ENCODE measurements around the gene PYY. TPM values are rescaled to one million over a fixed set of nuclear protein-coding genes. Genes with fewer than 3 reads are reported as not detected.

The PYY gene
- total and polyA plus RNA-seq, 3 experiments from 2014 or later, result not detected

- no peaks in the 10 kb centered on the region for H3K9me3 ChIP-seq (ENCODE audit: low read length)
- peaks cover 14% of the 10 kb centered on the region for H3K27me3 ChIP-seq (ENCODE audit: insufficient read depth, low read length, poor library complexity, severe bottlenecking)
- peak; percentile 22 to 77 (median 46) for DNase-seq
- H3K4me1 ChIP-seq (ENCODE audit: insufficient read depth, low read length), result peaks cover 21% of the 10 kb centered on the region
- H3K27ac Mint-ChIP-seq, result peak within 1 kb of the TSS; percentile 8 to 97 (median 86)
- H3K36me3 ChIP-seq (ENCODE audit: insufficient read depth, low read length), result no peaks in the 10 kb centered on the region
- peaks cover 16 to 27% (median 17%) of the 10 kb centered on the region in 3 donors for H3K4me1 Mint-ChIP-seq
- peaks cover 35 to 36% of the 10 kb centered on the region in 2 donors for H3K27me3 Mint-ChIP-seq
- H3K9me3 Mint-ChIP-seq, result no peaks in the 10 kb centered on the region
- no peaks in the 10 kb centered on the region for H3K36me3 Mint-ChIP-seq
- CTCF ChIA-PET, result interaction anchor here (1.3 to 3.0 kb wide), 5 partner anchors 11 to 134 kb away, joined by 3 to 11 read pairs (median 7); no protein-coding TSS in a partner anchor
- peak within 1 kb of the TSS; percentile 82 to 93 (median 89) for H3K4me3 Mint-ChIP-seq
- peak within 1 kb of the TSS; percentile 16 for H3K27ac ChIP-seq (ENCODE audit: low read depth, low read length)
- POLR2A ChIA-PET, result no interaction called here
- peak within 1 kb of the TSS; percentile 89 for H3K4me3 ChIP-seq (ENCODE audit: low read length)
Observed at GRCh38 chr17:43907425-43907981, 46.2 kb downstream of the PYY start, which contains the start of gene MPP2. Gene MPP2, minus strand, starts transcription at chr17:43907536. Its CDS starts 3,076 bp downstream, at chr17:43904460.

- H3K4me1 ChIP-seq (ENCODE audit: insufficient read depth, low read length), result peaks cover 21% of the 10 kb centered on the region
- Mint-ChIP-seq H3K4me3 (peak overlapping the region; percentile 82 to 93 (median 89)), H3K27me3 (peaks cover 37 to 38% of the 10 kb centered on the region in 2 donors), H3K4me1 (peaks cover 16 to 27% (median 17%) of the 10 kb centered on the region in 3 donors), H3K9me3 (no peaks in the 10 kb centered on the region), H3K27ac (peak overlapping the region in 7 of 8 donors; percentile 68 to 97 (median 86)), H3K36me3 (no peaks in the 10 kb centered on the region)
- H3K27ac ChIP-seq (ENCODE audit: low read depth, low read length), result peak overlapping the region; percentile 16
- peak overlapping the region; percentile 89 for H3K4me3 ChIP-seq (ENCODE audit: low read length)
- H3K27me3 ChIP-seq (ENCODE audit: insufficient read depth, low read length, poor library complexity, severe bottlenecking), result peaks cover 14% of the 10 kb centered on the region
- no peaks in the 10 kb centered on the region for H3K36me3 ChIP-seq (ENCODE audit: insufficient read depth, low read length)
- no peaks in the 10 kb centered on the region for H3K9me3 ChIP-seq (ENCODE audit: low read length)
- peak in 4 of 5 donors; percentile 10 to 63 (median 38) for DNase-seq
- CTCF ChIA-PET, result interaction anchor here (1.3 to 3.0 kb wide), 4 partner anchors 11 to 37 kb away, joined by 3 to 11 read pairs (median 7); no protein-coding TSS in a partner anchor
- POLR2A ChIA-PET, result no interaction called here
Observed at GRCh38 chr17:43906951-43907424, 46.8 kb downstream of the PYY start.

GRCh38 chr17:43905985-43906852 is 47.5 kb downstream of the PYY start:
- peaks cover 14% of the 10 kb centered on the region for H3K27me3 ChIP-seq (ENCODE audit: insufficient read depth, low read length, poor library complexity, severe bottlenecking)
- H3K9me3 ChIP-seq (ENCODE audit: low read length), result no peaks in the 10 kb centered on the region
- DNase-seq, result peak; percentile 18 to 74 (median 28)
- peaks cover 16 to 28% (median 17%) of the 10 kb centered on the region in 3 donors for H3K4me1 Mint-ChIP-seq
- peaks cover 21% of the 10 kb centered on the region for H3K4me1 ChIP-seq (ENCODE audit: insufficient read depth, low read length)
- peaks cover 40 to 45% of the 10 kb centered on the region in 2 donors for H3K27me3 Mint-ChIP-seq
- peak overlapping the region; percentile 82 to 93 (median 89) for H3K4me3 Mint-ChIP-seq
- no peaks in the 10 kb centered on the region for H3K36me3 Mint-ChIP-seq
- H3K27ac ChIP-seq (ENCODE audit: low read depth, low read length), result no peak overlapping the region
- CTCF ChIA-PET, result interaction anchor here (0.6 to 3.0 kb wide), 4 partner anchors 11 to 136 kb away, joined by 3 to 11 read pairs (median 5); no protein-coding TSS in a partner anchor
- POLR2A ChIA-PET, result no interaction called here
- H3K4me3 ChIP-seq (ENCODE audit: low read length), result peak overlapping the region; percentile 89
- H3K9me3 Mint-ChIP-seq, result no peaks in the 10 kb centered on the region
- H3K36me3 ChIP-seq (ENCODE audit: insufficient read depth, low read length), result no peaks in the 10 kb centered on the region
- peak overlapping the region; percentile 8 to 97 (median 86) for H3K27ac Mint-ChIP-seq

GRCh38 chr17:43905400-43905984 is 48.2 kb downstream of the PYY start:
- Histone ChIP-seq H3K36me3 (ENCODE audit: insufficient read depth, low read length) (no peaks in the 10 kb centered on the region), H3K4me3 (ENCODE audit: low read length) (no peak overlapping the region), H3K4me1 (ENCODE audit: insufficient read depth, low read length) (peaks cover 26% of the 10 kb centered on the region), H3K27ac (ENCODE audit: low read depth, low read length) (no peak overlapping the region), H3K9me3 (ENCODE audit: low read length) (no peaks in the 10 kb centered on the region), H3K27me3 (ENCODE audit: insufficient read depth, low read length, poor library complexity, severe bottlenecking) (peaks cover 17% of the 10 kb centered on the region)
- peak overlapping the region in 2 of 7 donors; percentile 19 to 32 for H3K4me3 Mint-ChIP-seq
- H3K36me3 Mint-ChIP-seq, result no peaks in the 10 kb centered on the region
- ChIA-PET POLR2A (no interaction called here), CTCF (no interaction called here)
- peaks cover 21 to 35% (median 23%) of the 10 kb centered on the region in 3 donors for H3K4me1 Mint-ChIP-seq
- no peak for DNase-seq
- H3K9me3 Mint-ChIP-seq, result no peaks in the 10 kb centered on the region
- peaks cover 45 to 53% of the 10 kb centered on the region in 2 donors for H3K27me3 Mint-ChIP-seq
- no peak overlapping the region for H3K27ac Mint-ChIP-seq

Other genes starting within 250 kb of the PYY start
- not detected for gene SOST, start 195.1 kb downstream of the PYY start, total RNA-seq
- gene SOST, start 195.1 kb downstream of the PYY start, polyA plus RNA-seq, result not detected
- 10 to 100 TPM; 14.0 to 14.4 TPM for gene DUSP3, start 175.0 kb downstream of the PYY start, total RNA-seq
- 7.7 TPM for gene DUSP3, start 175.0 kb downstream of the PYY start, polyA plus RNA-seq
- not detected for gene CFAP97D1, start 173.5 kb downstream of the PYY start, total RNA-seq
- not detected for gene CFAP97D1, start 173.5 kb downstream of the PYY start, polyA plus RNA-seq
- under 1 TPM in 1 of 2 experiments, not detected in 1; 0.15 TPM for gene MPP3, start 120.8 kb downstream of the PYY start, total RNA-seq
- not detected for gene MPP3, start 120.8 kb downstream of the PYY start, polyA plus RNA-seq
- not detected for gene CD300LG, start 106.8 kb downstream of the PYY start, total RNA-seq
- gene CD300LG, start 106.8 kb downstream of the PYY start, polyA plus RNA-seq, result not detected
- gene MPP2, start 46.4 kb downstream of the PYY start, total RNA-seq, result 1 to 10 TPM in 1 of 2 experiments, under 1 TPM in 1; 0.90 to 1.1 TPM
- 1.2 TPM for gene MPP2, start 46.4 kb downstream of the PYY start, polyA plus RNA-seq
- not detected for gene PPY, start 11.5 kb downstream of the PYY start, total RNA-seq
- gene PPY, start 11.5 kb downstream of the PYY start, polyA plus RNA-seq, result not detected
- gene NAGS, start 50.7 kb upstream of the PYY start, total RNA-seq, result under 1 TPM; 0.60 to 0.74 TPM
- 1.0 TPM for gene NAGS, start 50.7 kb upstream of the PYY start, polyA plus RNA-seq
- gene TMEM101, start 61.0 kb upstream of the PYY start, total RNA-seq, result 10 to 100 TPM; 32.5 to 36.0 TPM
- gene TMEM101, start 61.0 kb upstream of the PYY start, polyA plus RNA-seq, result 28.8 TPM
- gene LSM12, start 112.7 kb upstream of the PYY start, total RNA-seq, result 10 to 100 TPM; 79.9 to 81.9 TPM
- gene LSM12, start 112.7 kb upstream of the PYY start, polyA plus RNA-seq, result 80.7 TPM
- 10 to 100 TPM; 37.1 to 38.3 TPM for gene G6PC3, start 116.8 kb upstream of the PYY start, total RNA-seq
- 27.0 TPM for gene G6PC3, start 116.8 kb upstream of the PYY start, polyA plus RNA-seq
- gene HDAC5, start 169.7 kb upstream of the PYY start, total RNA-seq, result 10 to 100 TPM; 22.7 to 24.2 TPM
- 38.1 TPM for gene HDAC5, start 169.7 kb upstream of the PYY start, polyA plus RNA-seq
- 10 to 100 TPM; 16.2 to 16.5 TPM for gene HROB, start 188.0 kb upstream of the PYY start, total RNA-seq
- not detected for gene HROB, start 188.0 kb upstream of the PYY start, polyA plus RNA-seq
- gene ASB16, start 216.8 kb upstream of the PYY start, total RNA-seq, result under 1 TPM in 1 of 2 experiments, not detected in 1; 0.11 TPM
- gene ASB16, start 216.8 kb upstream of the PYY start, polyA plus RNA-seq, result 0.10 TPM
- 10 to 100 TPM; 20.8 to 22.5 TPM for gene TMUB2, start 233.0 kb upstream of the PYY start, total RNA-seq
- gene TMUB2, start 233.0 kb upstream of the PYY start, polyA plus RNA-seq, result 37.5 TPM
- gene ATXN7L3, start 245.9 kb upstream of the PYY start, total RNA-seq, result 100 to 1,000 TPM in 1 of 2 experiments, 10 to 100 TPM in 1; 96.6 to 111 TPM
- gene ATXN7L3, start 245.9 kb upstream of the PYY start, polyA plus RNA-seq, result 15.4 TPM